Left lung (tissue), 10 donors: ENCODE measurements around the gene KCNIP2. TPM values are rescaled to one million over a fixed set of nuclear protein-coding genes. Genes with fewer than 3 reads are reported as not detected.

Experiments used
- ATAC-seq: fragments of 200-7000 bp; cut with Tn5 transposase; one replicate; pipeline ENCODE4 v1.9.1; 2020; ENCODE audit warnings: moderate library complexity
- DNase-seq, 4 donors: peaks; one replicate each; pipeline ENCODE4 v3.0.0-alpha.2; 2013 to 2020
- H3K27ac ChIP-seq, 2 donors: fragments of 200-600 bp; sonication (generic) in 1 of 2; one replicate each; pipeline versions ENCODE4 v1.5.0 to v1.8.0; 2020 to 2021
- H3K27me3 ChIP-seq, 2 donors: fragments of 200-600 bp; sonication (generic) in 1 of 2; one replicate each; pipeline versions ENCODE4 v1.5.0 to v1.8.0; 2020 to 2021
- H3K36me3 ChIP-seq, 2 donors: fragments of 200-600 bp; sonication (generic) in 1 of 2; one replicate each; pipeline versions ENCODE4 v1.5.0 to v1.8.0; 2020 to 2021
- H3K4me1 ChIP-seq, 2 donors: fragments of 200-600 bp; one replicate each; pipeline ENCODE4 v1.8.0; 2021
- H3K4me3 ChIP-seq, 2 donors: fragments of 200-600 bp; sonication (generic) in 1 of 2; one replicate each; pipeline versions ENCODE4 v1.5.0 to v1.8.0; 2020 to 2021; ENCODE audit warnings: mild to moderate bottlenecking in 1 of 2
- H3K9me3 ChIP-seq, 2 donors: fragments of 200-600 bp; sonication (generic) in 1 of 2; one replicate each; pipeline versions ENCODE4 v1.5.0 to v1.8.0; 2020 to 2021
- CTCF ChIP-seq, 2 donors: fragments of 200-600 bp; sonication (generic) in 1 of 2; IDR thresholded peaks; one replicate each; pipeline versions ENCODE4 v1.5.0 to v1.8.0; 2021; ENCODE audit warnings: antibody characterized with exemption in 2 of 2
- intact Hi-C, 2 donors: fragments of 100-400 bp; cut with DNase I; formaldehyde crosslinking; loops; one replicate each; pipeline versions ENCODE4 v1.11.2 to v1.14.2; 2022
- polyA plus RNA-seq, 6 donors: library from polyadenylated mRNA; unstranded; fragments of 120-200 nt; gene quantifications; one replicate each; pipeline ENCODE4 v1.2.1, GENCODE V29; 2013; ENCODE audit not compliant: insufficient read length in 6 of 6
- total RNA-seq, 2 donors: library from RNA; stranded (reverse); fragmentation: NEBNext Ultra II Directional; extraction: Animal tissue kit (Norgen Biotek cat#: 25700); gene quantifications; one replicate each; pipeline ENCODE4 v1.2.1, GENCODE V29; 2021
- donor health status: DM: no; HTN: yes; CAD: no.
- donor health status: DM: no; HTN: no; CAD: no.

The KCNIP2 gene
- total and polyA plus RNA-seq, 8 donors, result 2.2 to 9.0 (median 7.8) TPM

- intact Hi-C loops, result no loop called here
- ATAC-seq, result no peak
- Histone ChIP-seq H3K27ac (no peak overlapping the region), H3K4me1 (peaks cover 8 to 30% of the 10 kb centered on the region in 2 donors), H3K4me3 (no peak overlapping the region), H3K27me3 (no peaks in the 10 kb centered on the region), H3K36me3 (peaks cover 0 to 59% of the 10 kb centered on the region in 2 donors), H3K9me3 (no peaks in the 10 kb centered on the region)
- DNase-seq, result no peak
- no peak for TF ChIP-seq CTCF (IDR thresholded peaks at IDR 0.05)
Observed at GRCh38 chr10:101785801-101786200, 57.8 kb downstream of the KCNIP2 start.

GRCh38 chr10:101784558-101784957 is 59.0 kb downstream of the KCNIP2 start:
- Histone ChIP-seq H3K4me1 (peaks cover 16 to 42% of the 10 kb centered on the region in 2 donors), H3K27ac (no peak overlapping the region), H3K27me3 (peaks cover 0 to 8% of the 10 kb centered on the region in 2 donors), H3K4me3 (no peak overlapping the region), H3K36me3 (peaks cover 0 to 47% of the 10 kb centered on the region in 2 donors), H3K9me3 (no peaks in the 10 kb centered on the region)
- no peak for TF ChIP-seq CTCF (IDR thresholded peaks at IDR 0.05)
- intact Hi-C loops, result no loop called here
- DNase-seq (no peak), ATAC-seq (no peak)

GRCh38 chr10:101783736-101784118 is 59.9 kb downstream of the KCNIP2 start:
- Histone ChIP-seq H3K9me3 (no peaks in the 10 kb centered on the region), H3K27me3 (peaks cover 0 to 16% of the 10 kb centered on the region in 2 donors), H3K27ac (peak overlapping the region; percentile 18 to 45), H3K4me1 (peaks cover 20 to 50% of the 10 kb centered on the region in 2 donors), H3K36me3 (peaks cover 0 to 38% of the 10 kb centered on the region in 2 donors), H3K4me3 (peak overlapping the region; percentile 61 to 62)
- TF ChIP-seq CTCF (IDR thresholded peaks at IDR 0.05), result no peak
- no peak for DNase-seq
- intact Hi-C loops, result no loop called here
- ATAC-seq, result no peak

GRCh38 chr10:101782811-101783735 is 60.5 kb downstream of the KCNIP2 start, which contains the start of gene NPM3:
Gene NPM3 (minus strand): TSS chr10:101783446. CDS start chr10:101783390, 56 bp downstream.
- peaks cover 20 to 57% of the 10 kb centered on the region in 2 donors for H3K4me1 ChIP-seq
- DNase-seq (peak; percentile 66 to 91 (median 86)), ATAC-seq (peak; percentile 70)
- H3K27me3 ChIP-seq, result peaks cover 0 to 23% of the 10 kb centered on the region in 2 donors
- peak within 1 kb of the TSS; percentile 61 to 62 for H3K4me3 ChIP-seq
- intact Hi-C loops, result no loop called here
- no peaks in the 10 kb centered on the region for H3K9me3 ChIP-seq
- no peak for TF ChIP-seq CTCF (IDR thresholded peaks at IDR 0.05)
- peaks cover 0 to 32% of the 10 kb centered on the region in 2 donors for H3K36me3 ChIP-seq
- H3K27ac ChIP-seq, result peak within 1 kb of the TSS; percentile 18 to 45
